Astrocyte (in vitro differentiated cells and primary cell): ENCODE data around the gene MYLIP.

Experiments
- CTCF ChIP-seq: IDR thresholded peaks from 2 replicates; pipeline ENCODE4 v1.5.1; 2011; ENCODE audit warnings: low read depth, mild to moderate bottlenecking, inconsistent platforms, low read length, moderate library complexity; ENCODE audit not compliant: insufficient read depth
- EZH2 ChIP-seq: IDR thresholded peaks from 2 replicates; pipeline ENCODE4 v1.6.1; 2012; ENCODE audit warnings: mild to moderate bottlenecking, low read length, inconsistent platforms; ENCODE audit not compliant: insufficient read depth

GRCh38 chr6:16079354-16079753 is 49.5 kb upstream of the MYLIP start:
- TF ChIP-seq CTCF (no peak), EZH2 (no peak)
